OCI-LY7 (cell line): ENCODE measurements around the gene HCAR3.

Experiments
- EZH2phosphoT487 ChIP-seq: fragments of 200-600 bp; sonication (generic); IDR thresholded peaks from 2 replicates; pipeline ENCODE4 v1.6.1; 2018; ENCODE audit warnings: low read depth, borderline replicate concordance, mild to moderate bottlenecking, mixed run types, antibody characterized with exemption, low read length, moderate library complexity, mixed read lengths
- TF ChIP-seq, protein P1 (sequence below): fragments of 200-600 bp; sonication (generic); conservative IDR thresholded peaks from 2 replicates; pipeline ENCODE4 v1.5.1; 2014; ENCODE audit warnings: mild to moderate bottlenecking, antibody characterized with exemption, low read length, moderate library complexity, mixed read lengths

DNA sequence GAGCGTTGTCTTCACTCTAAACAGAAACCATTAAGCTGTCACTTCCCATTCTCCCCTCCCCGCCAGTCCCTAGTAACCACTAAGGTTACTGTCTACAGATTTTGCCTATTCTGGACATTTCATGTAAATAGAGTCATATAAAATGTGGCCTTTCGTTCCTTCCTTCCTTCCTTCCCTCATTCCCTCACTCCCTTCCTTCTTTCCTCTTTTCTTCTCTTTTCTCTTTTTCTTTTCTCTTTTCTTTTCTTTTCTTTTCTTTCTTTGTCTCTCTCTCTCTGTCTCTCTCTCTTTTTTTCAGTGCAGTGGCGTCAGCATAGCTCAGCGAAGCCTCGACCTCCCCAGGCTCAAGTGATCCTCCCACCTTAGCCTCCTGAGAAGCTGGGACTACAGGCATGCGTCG, 51.3 kb downstream of the HCAR3 start:
- TF ChIP-seq, protein P1, sequence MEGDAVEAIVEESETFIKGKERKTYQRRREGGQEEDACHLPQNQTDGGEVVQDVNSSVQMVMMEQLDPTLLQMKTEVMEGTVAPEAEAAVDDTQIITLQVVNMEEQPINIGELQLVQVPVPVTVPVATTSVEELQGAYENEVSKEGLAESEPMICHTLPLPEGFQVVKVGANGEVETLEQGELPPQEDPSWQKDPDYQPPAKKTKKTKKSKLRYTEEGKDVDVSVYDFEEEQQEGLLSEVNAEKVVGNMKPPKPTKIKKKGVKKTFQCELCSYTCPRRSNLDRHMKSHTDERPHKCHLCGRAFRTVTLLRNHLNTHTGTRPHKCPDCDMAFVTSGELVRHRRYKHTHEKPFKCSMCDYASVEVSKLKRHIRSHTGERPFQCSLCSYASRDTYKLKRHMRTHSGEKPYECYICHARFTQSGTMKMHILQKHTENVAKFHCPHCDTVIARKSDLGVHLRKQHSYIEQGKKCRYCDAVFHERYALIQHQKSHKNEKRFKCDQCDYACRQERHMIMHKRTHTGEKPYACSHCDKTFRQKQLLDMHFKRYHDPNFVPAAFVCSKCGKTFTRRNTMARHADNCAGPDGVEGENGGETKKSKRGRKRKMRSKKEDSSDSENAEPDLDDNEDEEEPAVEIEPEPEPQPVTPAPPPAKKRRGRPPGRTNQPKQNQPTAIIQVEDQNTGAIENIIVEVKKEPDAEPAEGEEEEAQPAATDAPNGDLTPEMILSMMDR: no peak
- no peak for TF ChIP-seq EZH2phosphoT487
